HT-29 (cell line): Measurements from ENCODE around the gene NAALADL2. TPM values are rescaled to one million over a fixed set of nuclear protein-coding genes. Genes with fewer than 3 reads are reported as not detected.

ENCODE experiments used
- DNase-seq: peaks from one replicate; pipeline ENCODE4 v3.0.0-alpha.2; 2015; ENCODE audit warnings: low spot score
- total RNA-seq: library from RNA; depleted of rRNA; stranded (reverse); fragments of >200 nt; shearing (Covaris generic); gene quantifications from 2 replicates; pipeline ENCODE4 v1.2.3, GENCODE V29; 2014; rRNA removed

Gene NAALADL2
- total RNA-seq, result 4.4 and 9.4 TPM in 2 replicates

DNA sequence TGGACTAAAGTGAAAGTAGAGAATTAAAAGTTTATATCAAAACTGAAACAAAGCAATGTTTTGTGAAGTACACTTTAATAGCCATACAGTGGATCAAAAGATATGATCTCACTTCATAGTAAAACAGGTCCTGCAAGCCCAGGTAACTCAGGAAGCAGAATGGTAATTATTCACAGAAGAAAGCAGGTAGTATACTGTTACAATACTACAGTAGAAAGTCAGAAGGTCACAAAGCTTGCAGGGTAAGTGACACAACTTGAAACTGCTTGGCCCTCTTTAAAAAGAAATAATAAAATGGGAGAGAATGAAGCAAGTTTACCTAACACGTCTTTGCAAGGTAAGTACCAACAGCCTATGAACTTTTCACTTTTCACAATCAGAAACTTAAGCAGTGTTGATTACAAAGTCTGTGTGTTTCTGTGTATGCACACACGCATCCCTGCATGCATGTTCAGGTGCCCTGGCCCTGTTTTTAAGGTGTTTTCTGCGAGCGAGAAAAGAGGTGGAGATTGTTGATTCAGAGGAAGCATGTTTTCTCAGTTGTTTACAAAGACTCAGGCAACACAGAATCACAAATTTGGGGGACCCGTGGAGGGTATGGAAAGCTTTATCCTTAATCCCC is at the start of gene NAALADL2:
Gene NAALADL2, plus strand, starts transcription at position 221 of the 622 bp plus-strand sequence.
- DNase-seq, result peak; percentile 88

DNA sequence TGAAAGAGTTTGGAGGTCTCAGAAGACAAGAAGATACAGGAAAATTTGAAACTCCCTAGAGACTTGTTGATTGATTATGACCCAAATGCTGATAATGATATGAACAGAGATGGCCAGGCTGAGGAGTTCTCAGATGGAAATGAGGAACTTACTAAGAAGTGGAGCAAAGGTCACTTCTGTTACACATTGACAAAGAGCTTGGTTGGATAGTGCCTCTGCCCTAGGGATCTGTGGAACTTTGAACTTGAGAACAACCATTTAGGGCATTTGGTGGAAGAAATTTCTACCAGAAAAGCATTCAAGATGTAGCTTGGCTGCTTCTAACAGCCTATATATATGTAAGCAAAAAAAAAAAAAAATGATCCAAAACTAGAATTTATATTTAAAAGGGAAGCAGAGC is 48.9 kb upstream of the NAALADL2 start:
- DNase-seq, result peak; percentile 39

DNA sequence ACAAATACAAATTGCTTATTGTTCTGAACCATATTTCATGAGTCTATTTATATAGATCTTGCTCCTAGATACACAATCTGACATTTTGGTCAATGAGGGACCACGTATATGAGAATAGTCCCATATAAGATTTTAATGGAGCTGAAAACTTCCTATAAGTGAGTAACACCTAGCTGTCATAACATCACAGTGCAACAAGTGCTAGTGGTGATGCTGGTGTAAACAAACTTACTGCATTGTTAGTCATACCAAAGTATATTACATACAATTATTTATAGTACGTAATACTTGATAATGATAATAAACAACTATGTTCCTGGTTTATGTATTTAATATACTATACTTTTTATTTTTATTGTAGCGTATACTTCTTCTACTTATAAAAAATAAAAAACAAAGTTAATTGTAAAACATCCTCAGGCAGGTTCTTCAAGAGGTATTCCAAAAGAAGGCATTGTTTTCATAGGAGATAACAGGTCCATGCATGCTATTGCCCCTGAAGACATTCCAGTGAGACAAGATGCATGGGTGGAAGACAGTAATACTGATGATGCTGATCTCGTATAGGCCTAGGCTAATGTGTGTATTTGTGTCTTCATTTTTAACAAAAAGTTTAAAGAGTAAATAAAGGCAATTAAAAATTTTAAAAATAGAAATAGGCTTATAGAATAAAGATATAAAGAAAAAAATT is 46.8 kb upstream of the NAALADL2 start:
- no peak for DNase-seq

DNA sequence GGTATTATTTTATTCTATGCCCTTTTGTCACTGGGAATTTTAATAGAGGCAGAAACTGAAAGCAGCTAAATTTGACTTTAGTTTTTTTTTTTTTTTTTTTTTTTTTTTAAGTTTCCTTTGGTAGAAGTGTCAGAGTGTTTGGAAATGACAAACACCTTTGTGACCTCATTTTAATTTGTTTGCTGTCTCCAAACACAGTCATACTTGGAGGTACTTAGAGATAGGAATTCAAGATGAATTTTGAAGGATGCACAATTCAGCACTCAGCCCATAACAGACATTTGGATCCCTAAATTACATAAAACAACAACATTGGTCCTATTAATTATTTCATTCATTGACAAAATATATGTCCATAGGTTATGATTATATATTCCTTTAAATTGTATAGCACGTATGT is 43.4 kb upstream of the NAALADL2 start:
- no peak for DNase-seq

DNA sequence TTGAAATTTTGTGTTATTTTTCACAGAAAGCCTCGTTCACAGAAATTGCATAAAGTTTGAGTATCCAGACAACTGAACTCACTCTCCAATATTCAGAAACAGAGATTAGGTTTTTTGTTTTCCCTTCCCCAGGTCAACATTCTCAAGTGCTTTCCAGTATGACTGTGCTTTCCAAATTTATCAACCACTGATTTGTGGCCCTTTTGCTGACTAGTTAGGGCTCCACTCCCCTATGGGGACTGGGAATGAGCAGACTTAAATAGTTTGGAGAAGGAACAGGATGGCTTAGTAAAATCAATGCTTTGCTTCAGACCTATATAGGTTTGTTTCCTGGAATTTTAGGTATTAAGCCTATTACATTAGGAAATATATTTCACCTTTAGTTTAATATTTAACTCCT is 38.2 kb upstream of the NAALADL2 start:
- DNase-seq, result no peak

DNA sequence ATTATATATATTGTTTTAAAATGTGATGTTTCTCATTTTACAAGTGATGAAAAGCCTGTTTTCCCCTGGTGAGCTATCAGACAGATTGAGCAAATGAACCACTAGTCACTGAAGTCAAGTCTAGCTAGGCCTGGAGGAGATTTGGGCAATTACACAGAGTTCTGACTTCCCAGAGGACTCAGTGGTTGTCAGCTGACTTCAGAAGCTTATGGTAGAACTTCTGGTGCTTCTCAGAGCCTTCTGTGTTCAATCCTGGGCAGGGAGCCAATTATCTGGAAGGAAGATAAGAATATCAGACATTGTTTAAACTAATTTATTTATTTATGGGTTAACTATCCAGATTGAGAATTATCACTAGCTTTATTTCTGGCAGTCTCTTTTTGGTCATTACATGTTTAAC is 37.7 kb upstream of the NAALADL2 start:
- DNase-seq, result peak; percentile 53

DNA sequence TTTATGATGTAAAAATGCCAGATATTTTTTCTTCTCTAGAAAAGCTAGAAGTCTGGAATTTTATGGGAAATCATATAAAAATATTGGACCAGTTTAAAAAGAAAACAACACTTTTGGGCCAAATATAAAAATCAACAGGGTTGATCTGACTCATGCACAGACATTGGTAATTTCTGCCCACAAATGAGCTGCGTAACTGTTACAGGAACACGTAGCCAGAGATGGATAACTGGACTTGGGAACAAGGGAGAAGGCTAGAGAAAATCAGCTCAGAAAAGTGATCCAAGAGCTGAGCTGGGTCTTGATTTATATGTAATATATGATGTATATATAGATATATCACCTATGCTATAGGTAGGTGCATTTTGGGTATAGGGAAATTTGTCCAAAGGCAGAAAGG is 36.8 kb upstream of the NAALADL2 start:
- no peak for DNase-seq

DNA sequence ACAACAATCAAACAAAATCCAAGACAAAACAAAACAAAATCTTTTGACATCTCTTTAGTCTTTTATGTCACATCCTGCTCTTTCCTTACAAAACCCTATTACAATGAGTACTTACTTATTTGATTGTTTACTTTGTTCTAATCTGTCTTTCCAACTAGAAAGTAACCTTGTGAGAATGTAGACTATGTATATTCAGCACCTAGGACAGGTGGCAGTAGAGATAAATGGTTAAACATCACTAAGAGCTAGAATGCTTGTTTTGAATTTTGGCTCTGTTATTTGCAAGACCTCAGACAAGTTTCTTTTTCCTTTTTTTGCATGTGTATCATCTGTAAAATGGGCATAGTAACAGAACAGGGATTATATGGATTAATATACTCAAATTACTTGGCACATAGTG is 33.1 kb upstream of the NAALADL2 start:
- DNase-seq, result no peak

DNA sequence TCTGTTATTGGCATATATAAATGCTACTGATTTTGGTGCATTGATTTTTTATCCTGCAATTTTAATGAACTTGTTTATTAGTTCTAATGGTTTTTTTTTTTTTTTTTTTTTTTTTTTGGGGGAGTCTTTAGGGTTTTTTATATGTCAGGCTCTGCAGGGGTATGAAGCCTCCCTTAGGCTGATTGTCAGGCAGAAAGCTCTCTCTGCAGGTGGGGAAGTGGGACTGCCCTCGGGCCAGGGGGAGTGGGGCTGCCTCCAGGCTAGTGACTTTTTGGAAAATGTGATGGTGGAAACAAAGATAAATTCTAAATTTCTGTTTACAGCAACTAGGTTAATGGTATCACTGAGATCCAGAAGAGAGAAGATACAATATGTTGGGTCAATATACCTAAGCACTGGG is 14.4 kb upstream of the NAALADL2 start:
- DNase-seq, result no peak

DNA sequence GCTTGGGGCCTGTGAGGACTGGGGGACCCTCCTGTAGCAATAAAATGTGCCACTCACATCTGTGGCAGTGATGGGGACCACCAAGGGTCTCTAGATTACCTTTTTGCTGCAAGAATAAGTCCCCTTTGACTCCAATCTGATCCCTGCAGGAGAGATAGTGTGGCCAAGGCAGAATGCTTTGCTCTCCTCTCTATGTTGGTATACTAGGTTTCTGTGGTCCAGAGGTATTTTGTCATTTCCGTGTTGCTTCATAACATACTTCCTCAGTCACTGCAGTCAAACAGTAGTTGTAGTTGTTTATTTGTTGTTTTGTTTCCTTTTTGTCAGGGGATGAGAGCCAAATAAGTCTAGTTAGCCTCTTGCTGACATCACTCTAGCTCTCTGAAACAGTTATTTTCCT is 13.1 kb upstream of the NAALADL2 start:
- no peak for DNase-seq

DNA sequence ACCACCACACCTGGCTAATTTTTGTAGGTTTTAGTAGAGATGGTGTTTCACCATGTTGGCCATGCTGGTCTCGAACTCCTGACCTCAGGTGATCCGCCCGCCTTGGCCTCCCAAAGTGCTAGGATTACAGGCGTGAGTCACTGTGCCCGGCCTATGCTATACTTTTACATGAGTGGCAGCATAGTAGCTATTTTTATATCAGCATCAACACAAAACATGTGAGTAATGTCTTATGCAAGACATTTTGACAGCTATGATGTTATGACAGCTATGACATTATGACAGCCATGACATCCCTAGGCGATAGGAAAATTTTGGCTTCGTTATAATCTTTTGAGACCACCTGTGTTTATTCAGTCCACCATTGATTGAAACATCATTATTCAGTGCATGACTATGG is 4.1 kb upstream of the NAALADL2 start:
- DNase-seq, result no peak

DNA sequence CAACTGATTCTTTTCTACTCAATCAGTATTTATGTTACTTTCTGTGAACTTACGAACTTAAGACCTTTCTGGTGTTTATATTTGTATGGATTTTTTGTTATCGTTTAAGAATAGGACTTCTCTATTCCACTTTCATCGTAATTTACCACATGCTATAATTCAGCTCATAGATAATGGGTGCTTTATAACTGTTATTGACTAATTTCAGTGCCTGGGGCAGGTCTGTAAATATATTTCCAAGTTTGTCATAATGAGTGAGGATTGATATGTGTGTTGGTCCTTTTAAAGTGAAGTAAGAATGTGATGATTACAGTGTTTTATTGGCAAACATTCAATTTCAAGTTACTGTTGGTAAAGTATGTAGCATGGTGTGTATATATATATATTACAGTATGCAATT is 1.8 kb upstream of the NAALADL2 start:
- no peak for DNase-seq

DNA sequence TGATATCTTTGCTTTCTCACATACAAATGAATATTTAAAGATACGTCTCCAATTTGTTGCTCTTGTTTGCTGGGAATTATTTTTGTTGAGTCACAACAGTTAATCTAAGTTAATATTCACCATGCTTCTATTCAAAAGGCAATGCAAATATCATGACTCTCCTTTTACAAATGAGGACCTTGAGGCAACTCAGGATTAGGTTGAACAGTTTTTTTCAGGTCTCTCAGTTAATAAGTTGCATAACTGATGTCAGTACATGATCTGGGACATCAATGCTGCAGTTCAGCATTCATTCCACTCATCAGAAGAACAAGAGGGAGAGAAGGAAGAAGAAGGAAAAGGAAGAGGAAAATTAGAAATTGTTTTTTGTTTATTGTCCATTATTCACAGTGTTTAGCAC is 781 bp upstream of the NAALADL2 start:
- DNase-seq, result peak; percentile 66

DNA sequence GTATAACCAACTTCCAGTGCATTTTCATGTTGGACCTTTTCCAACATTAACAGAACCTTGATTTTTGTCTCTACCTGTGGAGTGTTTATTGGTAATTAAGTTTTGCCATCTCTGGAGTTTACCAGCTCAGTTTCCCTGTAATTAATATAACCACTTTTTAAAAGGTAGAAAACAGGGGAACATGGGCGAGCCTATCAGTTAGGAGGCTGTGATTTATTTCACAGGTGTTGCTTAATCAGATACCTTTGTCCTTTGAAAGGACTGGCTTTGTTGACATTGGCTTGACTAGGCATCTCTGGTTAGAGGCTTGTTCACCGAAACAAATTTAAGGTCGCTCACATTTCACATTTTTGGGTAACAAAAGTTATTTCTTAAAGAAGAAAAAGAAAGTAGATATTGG is 622 bp downstream of the NAALADL2 start:
- peak; percentile 81 for DNase-seq

DNA sequence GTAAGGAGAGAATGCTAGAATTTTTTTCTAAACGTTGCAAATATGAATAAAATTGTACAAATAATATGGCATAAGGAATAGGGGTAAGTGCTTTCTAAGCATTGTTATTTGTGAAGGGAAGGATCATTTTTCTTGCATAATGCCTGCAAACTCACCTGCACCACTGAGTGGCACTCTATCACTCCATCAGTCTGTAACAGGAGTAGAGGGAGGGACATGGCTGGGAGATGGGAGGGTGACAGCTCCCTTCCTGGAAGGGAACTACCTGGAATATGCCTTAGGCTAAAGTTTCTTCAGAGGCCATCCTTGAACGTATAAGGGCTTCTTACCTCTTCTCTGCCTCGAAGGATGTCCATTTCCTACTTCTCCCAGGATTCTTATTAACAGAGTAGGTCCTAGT is 3.0 kb downstream of the NAALADL2 start:
- peak; percentile 86 for DNase-seq

DNA sequence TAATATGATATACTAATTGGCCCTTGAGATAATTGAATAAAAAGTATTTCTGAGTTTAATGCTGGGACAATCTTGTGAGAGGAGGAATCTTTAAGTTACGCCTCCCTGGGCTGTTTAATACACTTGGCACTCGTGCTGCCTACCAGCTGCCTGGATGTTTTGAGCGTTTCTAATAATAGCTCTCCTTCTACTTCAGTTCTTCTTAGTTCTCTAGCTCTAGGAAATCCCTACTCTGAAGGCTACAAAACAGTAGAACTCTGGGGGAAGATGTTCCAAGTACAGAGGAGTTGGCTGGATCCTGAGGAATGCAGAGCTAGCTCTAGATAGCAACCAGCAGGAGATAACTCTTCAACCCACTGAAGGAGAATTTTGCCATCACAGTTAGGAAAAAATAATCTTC is 3.5 kb downstream of the NAALADL2 start:
- no peak for DNase-seq

DNA sequence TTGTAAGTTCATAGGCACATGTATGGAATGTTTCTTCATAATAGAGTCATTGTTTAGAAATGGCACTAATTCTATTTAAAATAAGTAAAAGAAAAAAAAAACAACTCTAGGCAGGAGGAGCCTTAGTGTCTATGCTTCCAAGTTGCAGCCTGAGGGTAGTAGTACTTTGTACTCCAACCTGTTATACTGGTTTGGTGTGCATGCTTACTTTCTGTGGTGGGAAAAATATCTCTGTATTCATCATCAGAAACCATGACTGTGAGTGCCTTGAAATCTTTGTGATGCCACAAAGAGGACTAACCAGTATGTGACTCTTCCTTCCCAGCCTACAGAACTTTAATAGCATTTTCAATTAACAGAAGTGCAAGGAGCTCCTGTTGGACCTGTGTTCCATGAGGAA is 4.4 kb downstream of the NAALADL2 start:
- peak; percentile 91 for DNase-seq

DNA sequence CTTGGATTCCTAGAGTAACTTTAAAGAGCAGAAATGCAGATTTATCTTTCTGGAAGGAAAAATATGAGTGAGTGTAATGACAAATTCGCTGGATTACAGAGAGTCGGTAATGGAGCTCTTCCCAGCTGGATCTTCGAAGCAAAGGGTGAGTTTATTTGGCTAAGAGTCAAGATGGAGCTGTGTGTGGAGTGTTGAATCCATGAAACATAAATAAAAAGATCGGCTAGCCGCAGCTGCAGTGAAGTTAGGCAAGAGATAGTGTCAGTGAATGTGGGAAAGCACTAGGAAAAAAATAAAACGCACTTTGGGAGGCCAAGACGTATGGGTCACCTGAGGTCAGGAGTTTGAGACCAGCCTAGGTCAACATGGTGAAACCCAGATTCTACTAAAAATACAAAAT is 10.3 kb downstream of the NAALADL2 start:
- no peak for DNase-seq

DNA sequence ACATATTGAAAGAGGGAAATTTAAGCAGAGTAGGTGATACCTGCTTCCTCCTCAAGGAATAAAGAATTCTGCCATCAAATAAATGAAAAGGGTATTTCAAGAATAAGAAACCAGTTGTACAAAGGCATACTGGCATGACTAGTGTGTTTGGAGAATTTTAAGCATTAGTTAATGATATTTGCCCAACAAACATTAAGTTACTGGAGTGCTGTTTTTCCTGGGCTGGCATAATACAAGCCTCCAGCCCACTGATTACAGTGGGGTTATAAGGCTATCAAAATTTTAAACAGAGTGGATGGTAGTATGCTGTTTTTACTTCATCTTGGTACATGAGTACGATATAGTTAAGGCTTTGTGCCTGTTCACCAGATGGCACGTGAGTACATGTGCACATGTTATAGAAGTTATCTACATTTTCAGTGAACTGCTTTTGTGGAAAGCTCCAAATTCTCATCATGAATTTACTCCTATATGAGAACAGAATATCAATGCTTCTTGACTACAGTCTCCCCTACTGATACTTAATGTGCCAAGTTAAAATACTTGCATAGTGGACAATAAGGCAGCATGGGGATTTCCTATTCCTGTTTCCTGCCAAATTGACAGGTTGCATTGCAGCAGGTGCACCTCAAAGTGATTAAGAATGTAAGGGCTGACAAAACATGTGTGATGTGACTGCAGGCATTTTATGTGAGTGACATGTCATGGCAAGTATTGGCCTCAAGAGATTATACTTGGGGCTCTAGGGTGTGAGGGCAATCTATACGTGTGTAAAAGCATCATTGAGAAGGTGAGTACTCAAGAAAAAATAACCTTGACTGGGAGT is 14.9 kb downstream of the NAALADL2 start:
- no peak for DNase-seq

DNA sequence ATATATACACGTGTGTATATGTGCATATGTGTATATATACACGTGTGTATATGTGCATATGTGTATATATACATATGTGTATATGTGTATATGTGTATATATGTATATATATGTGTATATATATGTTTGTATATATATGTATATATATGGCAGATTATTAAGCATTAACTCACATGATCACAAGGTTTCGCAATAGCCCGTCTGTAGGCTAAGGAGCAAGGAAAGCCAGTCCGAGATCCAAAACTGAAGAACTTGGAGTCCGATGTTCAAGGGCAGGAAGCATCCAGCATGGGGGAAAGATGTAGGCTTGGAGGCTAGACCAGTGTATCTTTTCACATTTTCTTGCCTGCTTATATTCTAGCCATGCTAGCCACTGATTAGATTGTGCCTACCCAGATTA is 23.7 kb downstream of the NAALADL2 start:
- no peak for DNase-seq

DNA sequence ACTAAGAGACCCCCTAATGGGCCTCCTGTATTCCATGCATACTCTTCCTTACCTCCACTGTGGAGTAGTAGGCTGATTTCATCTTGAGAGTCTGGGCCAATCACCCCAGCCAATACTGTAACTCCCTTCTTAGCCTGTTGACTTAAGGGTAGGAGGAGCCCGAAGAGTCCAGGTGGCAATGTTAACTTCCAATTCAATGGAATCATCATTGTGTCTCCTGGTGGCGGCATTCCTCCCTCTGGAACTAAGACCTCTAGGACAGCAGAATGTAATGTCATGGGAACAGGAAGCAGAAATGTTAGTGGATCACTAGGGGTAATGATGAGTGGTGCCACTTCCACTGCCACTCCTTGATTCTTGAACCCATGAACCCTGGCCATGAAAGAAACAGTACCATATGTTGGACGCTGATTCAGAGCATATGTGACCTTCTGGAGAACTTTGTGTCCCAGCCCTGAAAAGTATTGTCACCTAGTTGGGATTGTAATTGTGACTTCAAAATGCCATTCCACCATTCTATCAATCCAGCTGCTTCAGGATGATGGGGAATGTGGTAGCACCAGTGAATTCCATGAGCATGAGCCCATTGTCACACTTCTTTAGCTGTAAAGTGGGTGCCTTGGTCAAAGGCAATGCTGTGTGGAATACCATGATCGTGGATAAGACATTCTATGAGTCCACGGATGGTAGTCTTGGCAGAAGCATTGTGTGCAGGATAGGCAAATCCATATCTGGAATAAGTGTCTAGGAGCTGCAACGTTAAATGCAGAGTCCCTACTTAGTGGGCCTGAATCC is 24.9 kb downstream of the NAALADL2 start:
- DNase-seq, result no peak
